ENCODE data around the gene TNFAIP2. TPM values are rescaled to one million over a fixed set of nuclear protein-coding genes. Genes with fewer than 3 reads are reported as not detected.
A peak's percentile ranks its signal among the peaks of the same experiment; 100 is the strongest.

Gene TNFAIP2
- total and polyA plus RNA-seq, 9 of the 15 experiments (the other 6 are each of a cell fraction or from before 2014, with no cell fraction given) = 22.6 to 68.6 (median 44.6) TPM

DNA sequence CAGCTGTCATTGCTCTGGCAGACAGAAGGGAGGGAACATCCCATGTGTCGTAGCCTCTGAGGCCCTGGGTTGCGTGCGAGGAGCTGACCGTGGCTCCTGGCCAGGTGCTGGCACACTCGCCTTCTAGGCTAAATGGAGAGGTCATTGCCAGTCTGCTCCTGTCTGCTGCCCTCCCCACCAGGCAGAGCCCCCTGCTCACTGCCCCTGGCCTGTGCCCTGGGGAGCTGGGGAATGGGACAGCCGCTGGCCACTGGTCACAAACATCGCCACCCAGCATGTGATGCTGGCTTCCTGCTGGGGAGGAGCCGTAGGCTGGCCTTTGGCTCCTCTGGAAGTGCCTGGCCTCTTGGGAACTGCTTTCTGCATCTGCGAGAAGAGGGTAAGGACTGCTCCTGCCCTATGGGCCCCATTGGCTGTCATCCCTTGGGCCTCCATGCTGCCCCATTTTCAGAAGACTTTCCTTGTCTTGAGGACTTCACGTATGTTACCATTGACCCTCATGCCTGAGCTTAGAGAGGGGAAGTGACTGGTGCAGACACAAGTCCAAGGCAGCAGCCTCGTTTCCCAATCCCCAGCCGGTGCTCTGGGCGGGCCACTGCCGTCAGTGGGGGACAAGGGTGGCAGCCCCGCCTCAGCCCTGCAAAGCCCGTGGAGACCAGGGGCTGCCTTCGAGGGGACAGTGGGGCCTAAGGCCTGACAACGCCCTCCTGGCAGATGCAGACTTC is 2.0 kb upstream of the TNFAIP2 start:
- Histone ChIP-seq H3K79me2 (ENCODE audit: control insufficient read depth, insufficient read depth, low read length) (peaks cover 21% of the 10 kb centered on the region), H3K27ac (ENCODE audit: extremely low read depth, low read depth, low read length) (no peak overlapping the region), H2AFZ (ENCODE audit: low read depth, low read length) (no peak overlapping the region), H3K4me1 (replicated peaks in 1 of 2; ENCODE audit: control insufficient read depth in 2 of 2, insufficient read depth in 2 of 2, low read length in 2 of 2) (peaks cover 35 to 87% of the 10 kb centered on the region in 2 experiments), H3K9ac (ENCODE audit: insufficient read depth in 1 of 2, low read depth in 2 of 2, low read length in 2 of 2) (peak overlapping the region in 1 of 2 experiments; percentile 56; a peak in 2 of 4 replicates), H3K27me3 (ENCODE audit: control insufficient read depth in 2 of 2, insufficient read depth in 2 of 2, low read length in 2 of 2) (no peaks in the 10 kb centered on the region), H3K9me1 (ENCODE audit: control insufficient read depth, insufficient read depth, low read length) (no peaks in the 10 kb centered on the region), H3K4me3 (no peak overlapping the region), H3K36me3 (ENCODE audit: control insufficient read depth, insufficient read depth, low read length) (peaks cover 11% of the 10 kb centered on the region; the same call in 1 of the 3 replicates), H4K20me1 (replicated peaks; ENCODE audit: control insufficient read depth, insufficient read depth, low read length) (no peaks in the 10 kb centered on the region), H3K9me3 (replicated peaks; ENCODE audit: control insufficient read depth, insufficient read depth, low read depth, low read length) (no peaks in the 10 kb centered on the region), H3K4me2 (ENCODE audit: insufficient read depth, low read length) (no peak overlapping the region)
- ATAC-seq = no peak
- intact Hi-C loops (cut with micrococcal nuclease) (no loop called here), in situ Hi-C loops (cut with MboI) (no loop called here)
- POLR2A ChIA-PET = interaction anchor here (0.6 to 1.0 kb wide), 2 partner anchors 16 to 746 kb away, joined by 3 to 4 read pairs; no protein-coding TSS in a partner anchor
- DNase-seq (ENCODE audit: extremely low read depth in 1 of 4, low spot score in 3 of 4) = no peak
- CTCF ChIA-PET (ENCODE audit: low intra/inter-chr PET ratio) = no interaction called here
- FAIRE-seq = no peak
- no TSS peak for BruUV-seq (replicated peaks)
- TF ChIP-seq SPI1 (IDR thresholded peaks at IDR 0.05; ENCODE audit: borderline replicate concordance, low read depth, low read length) (0 out of 2 replicates have a peak, but pooled peaks have one; percentile 16), HMGN3 (IDR thresholded peaks at IDR 0.05; ENCODE audit: borderline replicate concordance, extremely low read depth, insufficient read length, low read depth, low read length) (peak; percentile 35), CBX3 (IDR thresholded peaks at IDR 0.05; ENCODE audit: borderline replicate concordance in 1 of 2, low read length in 2 of 2) (no peak)
- 78% methylated on average over 9 of the region's 18 CpGs for WGBS (ENCODE audit: insufficient coverage, low coverage, missing lambda C conversion rate)

All from K562 (cell line).